GM12878 (cell line): Measurements from ENCODE around the gene THRAP3.

ENCODE experiments used
- CBX5 ChIP-seq: sonication (generic); IDR thresholded peaks from 2 replicates; pipeline ENCODE4 v1.6.1; 2016; ENCODE audit warnings: low read depth, moderate library complexity, mild to moderate bottlenecking, inconsistent platforms
- CHD4 ChIP-seq: fragments of 200-600 bp; sonication (generic); IDR thresholded peaks from 2 replicates; pipeline ENCODE4 v1.6.1; 2016; ENCODE audit warnings: mild to moderate bottlenecking
- EZH2 ChIP-seq: IDR thresholded peaks from 2 replicates; pipeline ENCODE4 v1.6.1; 2012; ENCODE audit warnings: low read depth, mild to moderate bottlenecking, control low read depth, inconsistent platforms, low read length, borderline replicate concordance; ENCODE audit not compliant: control insufficient read depth
- MXI1 ChIP-seq: fragments of 150-350 bp; IDR thresholded peaks from 2 replicates; pipeline ENCODE4 v1.6.1; 2011; ENCODE audit warnings: low read depth, mild to moderate bottlenecking, inconsistent platforms, low read length, improper control_type of control experiment
- RAD21 ChIP-seq: IDR thresholded peaks from 2 replicates; pipeline ENCODE4 v1.6.1; 2011; ENCODE audit warnings: mild to moderate bottlenecking, low read depth, low read length, moderate library complexity; ENCODE audit not compliant: insufficient read depth
- USF1 ChIP-seq: IDR thresholded peaks from 2 replicates; pipeline ENCODE4 v1.6.1; 2011; ENCODE audit warnings: borderline replicate concordance, low read depth, mild to moderate bottlenecking, moderate library complexity, mixed read lengths, low read length; ENCODE audit not compliant: insufficient read depth; ENCODE audit errors: extremely low read length
- ZNF274 ChIP-seq: IDR thresholded peaks from one replicate; pipeline ENCODE4 v1.8.0; 2011; ENCODE audit not compliant: insufficient read length, insufficient read depth

GRCh38 chr1:36183309-36183856 lies 40.9 kb upstream of the THRAP3 start:
- no peak for TF ChIP-seq EZH2
- no peak for TF ChIP-seq CBX5
- TF ChIP-seq ZNF274 = no peak
- no peak for TF ChIP-seq RAD21
- no peak for TF ChIP-seq MXI1
- no peak for TF ChIP-seq USF1
- TF ChIP-seq CHD4 = no peak
